Measurements from ENCODE around the gene DDX11. TPM values are rescaled to one million over a fixed set of nuclear protein-coding genes. Genes with fewer than 3 reads are reported as not detected.

DDX11 gene
- 16.4 and 29.6 TPM in 2 replicates for total RNA-seq

DNA sequence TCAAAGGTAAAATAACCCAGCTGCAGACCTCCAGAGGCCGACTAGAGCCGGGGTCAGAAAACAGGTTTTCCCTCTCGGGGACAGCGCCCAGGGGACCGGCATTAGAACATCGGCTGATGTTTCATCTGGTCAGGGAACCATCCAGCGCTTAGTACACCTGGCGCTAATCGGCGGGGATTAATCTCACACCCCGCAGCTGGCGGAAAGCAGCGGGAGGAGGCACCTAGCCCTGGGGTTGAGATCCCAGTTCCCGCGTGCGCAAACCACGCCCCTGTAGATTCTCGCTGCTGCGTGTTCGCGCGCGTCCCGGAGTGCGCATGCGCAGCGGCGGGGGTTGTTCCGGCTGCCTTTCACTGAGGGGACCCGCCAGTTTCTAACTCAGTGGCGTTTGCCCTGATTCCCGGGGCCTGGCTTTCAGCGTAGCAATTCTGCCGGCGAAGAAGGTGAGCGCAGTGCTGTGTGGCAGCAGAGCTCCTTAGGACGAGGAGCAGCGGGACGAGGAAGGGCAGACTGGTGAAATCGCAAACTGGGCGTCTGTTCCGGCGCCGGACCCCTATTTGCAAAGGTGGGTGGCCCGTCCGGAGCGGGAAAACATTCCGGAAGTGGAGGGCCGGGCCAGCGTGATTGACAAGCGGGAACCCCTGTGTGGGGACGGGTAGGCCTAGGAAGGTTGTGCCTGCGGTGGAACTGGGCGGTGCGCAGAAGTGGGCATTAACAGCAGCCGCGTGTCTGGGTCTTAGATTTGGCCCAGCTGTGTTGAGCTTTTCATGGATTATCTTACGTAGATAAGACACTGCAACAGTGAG, at the start of gene DDX11:
Gene DDX11 (plus strand): TSS at position 334 of the 806 bp plus-strand sequence. CDS start 4,534 bp downstream, outside the sequence.

Other genes with a start within 250 kb of the DDX11 start
- gene TSPAN11, start 147.1 kb upstream of the DDX11 start, total RNA-seq, result 2.3 and 19.0 TPM in 2 replicates

Data from bladder microvascular endothelial cell (primary cell).